ACC112 (cell line): ENCODE data around the gene FPGS.

Source experiments
- H2AFZ ChIP-seq: fragments of 200-600 bp; sonication (generic); one replicate; pipeline ENCODE4 v1.6.0; 2017; ENCODE audit warnings: antibody characterized with exemption, low read length; ENCODE audit not compliant: unreplicated experiment
- H3K27ac ChIP-seq: fragments of 200-600 bp; sonication (generic); 2 replicates; pipeline ENCODE4 v1.5.1; 2014; ENCODE audit warnings: low read depth, mild to moderate bottlenecking, antibody characterized with exemption, low read length, moderate library complexity
- H3K27me3 ChIP-seq: fragments of 200-600 bp; sonication (generic); 2 replicates; pipeline ENCODE4 v1.6.1; 2014; ENCODE audit warnings: mild to moderate bottlenecking, antibody characterized with exemption, low read length, moderate library complexity, mixed read lengths; ENCODE audit not compliant: insufficient read depth
- H3K36me3 ChIP-seq: fragments of 200-600 bp; sonication (generic); 2 replicates; pipeline ENCODE4 v1.6.1; 2016; ENCODE audit warnings: mild to moderate bottlenecking, antibody characterized with exemption, low read length, moderate library complexity, mixed read lengths; ENCODE audit not compliant: insufficient read depth
- H3K4me1 ChIP-seq: fragments of 200-600 bp; sonication (generic); one replicate; pipeline ENCODE4 v1.6.1; 2016; ENCODE audit warnings: low read length, mixed read lengths; ENCODE audit not compliant: insufficient read depth, unreplicated experiment, control insufficient read depth
- H3K4me3 ChIP-seq: fragments of 200-600 bp; sonication (generic); 2 replicates; pipeline ENCODE4 v1.5.1; 2014; ENCODE audit warnings: mild to moderate bottlenecking, low read depth, low read length
- H3K79me2 ChIP-seq: fragments of 200-600 bp; sonication (generic); one replicate; pipeline ENCODE4 v1.6.0; 2016; ENCODE audit warnings: low read length; ENCODE audit not compliant: control insufficient read depth, unreplicated experiment, insufficient read depth

FPGS gene

GRCh38 chr9:127814619-127815511 is 12.2 kb downstream of the FPGS start:
- H3K4me1 ChIP-seq: peaks cover 3% of the 10 kb centered on the region
- H3K36me3 ChIP-seq: peaks cover 23% of the 10 kb centered on the region; the same call in 1 of the 2 replicates
- H3K79me2 ChIP-seq: peaks cover 3% of the 10 kb centered on the region
- no peaks in the 10 kb centered on the region for H3K27me3 ChIP-seq
- H3K27ac ChIP-seq: no peak overlapping the region
- H3K4me3 ChIP-seq: no peak overlapping the region
- no peak overlapping the region for H2AFZ ChIP-seq

- Histone ChIP-seq H3K4me3 (no peak overlapping the region), H3K36me3 (peaks cover 17% of the 10 kb centered on the region; the same call in 1 of the 2 replicates), H3K27ac (no peak overlapping the region), H3K27me3 (no peaks in the 10 kb centered on the region), H3K4me1 (no peaks in the 10 kb centered on the region), H2AFZ (no peak overlapping the region), H3K79me2 (peaks cover 3% of the 10 kb centered on the region)
Observed at GRCh38 chr9:127815512-127816361, 13.1 kb downstream of the FPGS start.

GRCh38 chr9:127816362-127816725 is 13.7 kb downstream of the FPGS start:
- Histone ChIP-seq H3K36me3 (peaks cover 21% of the 10 kb centered on the region; the same call in 1 of the 2 replicates), H3K27me3 (no peaks in the 10 kb centered on the region), H3K79me2 (peaks cover 3% of the 10 kb centered on the region), H2AFZ (no peak overlapping the region), H3K27ac (no peak overlapping the region; the same call in 1 of the 2 replicates), H3K4me1 (no peaks in the 10 kb centered on the region), H3K4me3 (no peak overlapping the region)

- no peak overlapping the region; the same call in 1 of the 2 replicates for H3K27ac ChIP-seq
- H3K36me3 ChIP-seq: peaks cover 21% of the 10 kb centered on the region; the same call in 1 of the 2 replicates
- H3K4me1 ChIP-seq: no peaks in the 10 kb centered on the region
Observed at GRCh38 chr9:127816728-127817127, 14.0 kb downstream of the FPGS start.

GRCh38 chr9:127817881-127818434 is 15.3 kb downstream of the FPGS start:
- Histone ChIP-seq H3K4me3 (no peak overlapping the region), H3K27ac (no peak overlapping the region), H2AFZ (no peak overlapping the region), H3K79me2 (peaks cover 3% of the 10 kb centered on the region), H3K27me3 (no peaks in the 10 kb centered on the region), H3K4me1 (no peaks in the 10 kb centered on the region), H3K36me3 (peaks cover 21% of the 10 kb centered on the region)

More at GRCh38 chr9:127816728-127817127, 14.0 kb downstream of the FPGS start:
- Histone ChIP-seq H3K79me2 (peaks cover 3% of the 10 kb centered on the region), H2AFZ (no peak overlapping the region), H3K4me3 (no peak overlapping the region), H3K27me3 (no peaks in the 10 kb centered on the region)

- Histone ChIP-seq H3K36me3 (peaks cover 21% of the 10 kb centered on the region), H3K79me2 (peaks cover 3% of the 10 kb centered on the region), H2AFZ (no peak overlapping the region), H3K4me3 (no peak overlapping the region), H3K27ac (no peak overlapping the region), H3K4me1 (no peaks in the 10 kb centered on the region), H3K27me3 (no peaks in the 10 kb centered on the region)
Observed at GRCh38 chr9:127818574-127818973, 15.9 kb downstream of the FPGS start.

GRCh38 chr9:127822108-127822507 is 19.4 kb downstream of the FPGS start:
- Histone ChIP-seq H3K4me3 (no peak overlapping the region), H2AFZ (no peak overlapping the region), H3K79me2 (peaks cover 14% of the 10 kb centered on the region), H3K4me1 (peaks cover 8% of the 10 kb centered on the region), H3K36me3 (peaks cover 22% of the 10 kb centered on the region), H3K27ac (no peak overlapping the region), H3K27me3 (no peaks in the 10 kb centered on the region)

GRCh38 chr9:127825319-127826051 is 22.8 kb downstream of the FPGS start:
- Histone ChIP-seq H3K27me3 (no peaks in the 10 kb centered on the region), H3K79me2 (peaks cover 26% of the 10 kb centered on the region), H3K4me3 (no peak overlapping the region), H2AFZ (no peak overlapping the region), H3K27ac (no peak overlapping the region), H3K4me1 (peaks cover 27% of the 10 kb centered on the region), H3K36me3 (peaks cover 24% of the 10 kb centered on the region)

GRCh38 chr9:127826253-127826913 is 23.7 kb downstream of the FPGS start:
- Histone ChIP-seq H3K4me1 (peaks cover 27% of the 10 kb centered on the region), H3K27ac (no peak overlapping the region), H3K27me3 (no peaks in the 10 kb centered on the region), H3K36me3 (peaks cover 25% of the 10 kb centered on the region), H3K4me3 (no peak overlapping the region), H2AFZ (no peak overlapping the region), H3K79me2 (peaks cover 26% of the 10 kb centered on the region)
